SK-N-SH treated with all-trans-retinoic acid at 6 μM for 48 hours (cell line): ENCODE data around the gene MMP24OS.

Experiments
- BACH2 ChIP-seq: fragments of 250-450 bp; sonication (Bioruptor Pico); IDR thresholded peaks from 2 replicates; pipeline ENCODE4 v1.9.0; 2021; ENCODE audit warnings: mild to moderate bottlenecking, borderline replicate concordance
- CSDC2 ChIP-seq: fragments of 250-450 bp; sonication (Bioruptor Pico); IDR thresholded peaks from 2 replicates; pipeline ENCODE4 v1.5.0; 2020; ENCODE audit warnings: mild to moderate bottlenecking, moderate library complexity
- GLIS3 ChIP-seq: fragments of 250-450 bp; sonication (Bioruptor Pico); IDR thresholded peaks from 2 replicates; pipeline ENCODE4 v1.5.0; 2020; ENCODE audit warnings: mild to moderate bottlenecking, moderate library complexity
- OSR1 ChIP-seq: fragments of 250-450 bp; sonication (Bioruptor Pico); IDR thresholded peaks from 2 replicates; pipeline ENCODE4 v1.8.0; 2022; ENCODE audit warnings: moderate library complexity, mild to moderate bottlenecking, inconsistent platforms
- RARB ChIP-seq: fragments of 250-450 bp; sonication (Bioruptor Pico); IDR thresholded peaks from 2 replicates; pipeline ENCODE4 v1.8.0; 2021; ENCODE audit warnings: mild to moderate bottlenecking, moderate library complexity
- SNAI2 ChIP-seq: fragments of 250-450 bp; sonication (Bioruptor Pico); IDR thresholded peaks from 2 replicates; pipeline ENCODE4 v1.5.0; 2020; ENCODE audit warnings: mild to moderate bottlenecking, moderate library complexity
- TCF4 ChIP-seq: fragments of 250-450 bp; sonication (Bioruptor Pico); IDR thresholded peaks from 2 replicates; pipeline ENCODE4 v1.8.0; 2021; ENCODE audit warnings: mild to moderate bottlenecking, moderate library complexity, borderline replicate concordance
- TF ChIP-seq, protein P1 (sequence below): fragments of 250-450 bp; sonication (Bioruptor Pico); IDR thresholded peaks from 2 replicates; pipeline ENCODE4 v1.8.0; 2020; ENCODE audit warnings: mild to moderate bottlenecking, moderate library complexity, borderline replicate concordance
- TF ChIP-seq, protein P2 (sequence below): fragments of 250-450 bp; sonication (Bioruptor Pico); IDR thresholded peaks from 2 replicates; pipeline ENCODE4 v1.5.1; 2021; ENCODE audit warnings: mild to moderate bottlenecking, moderate library complexity
- TF ChIP-seq, protein P3 (sequence below): fragments of 250-450 bp; sonication (Bioruptor Pico); IDR thresholded peaks from 2 replicates; pipeline ENCODE4 v1.5.0; 2020; ENCODE audit warnings: mild to moderate bottlenecking, moderate library complexity

DNA sequence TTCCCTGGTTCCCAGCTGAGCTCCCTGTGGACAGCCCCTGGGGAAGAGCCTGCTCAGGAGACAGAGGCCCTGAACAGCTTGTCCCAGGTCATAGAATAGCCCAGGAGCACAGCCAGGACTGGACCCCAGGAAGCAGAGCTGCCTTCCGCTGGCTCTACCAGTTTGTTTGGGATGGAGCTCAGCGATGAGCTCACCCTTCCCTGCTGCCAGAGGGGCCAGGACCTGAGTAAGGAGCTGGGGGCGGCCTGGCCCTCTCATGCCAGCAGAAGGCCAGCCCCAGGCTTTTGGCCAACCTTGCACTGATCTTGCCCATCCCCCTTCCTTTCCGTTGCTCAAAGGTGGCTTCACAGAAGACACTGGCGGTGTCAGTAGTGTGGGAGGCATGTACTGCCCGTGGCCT, 17.5 kb downstream of the MMP24OS start:
- TF ChIP-seq RARB (CRISPR knock-in tag) (no peak), CSDC2 (CRISPR knock-in tag) (no peak), GLIS3 (CRISPR knock-in tag) (no peak), SNAI2 (no peak), TCF4 (CRISPR knock-in tag) (no peak), OSR1 (no peak), BACH2 (no peak)
- TF ChIP-seq, protein P1, sequence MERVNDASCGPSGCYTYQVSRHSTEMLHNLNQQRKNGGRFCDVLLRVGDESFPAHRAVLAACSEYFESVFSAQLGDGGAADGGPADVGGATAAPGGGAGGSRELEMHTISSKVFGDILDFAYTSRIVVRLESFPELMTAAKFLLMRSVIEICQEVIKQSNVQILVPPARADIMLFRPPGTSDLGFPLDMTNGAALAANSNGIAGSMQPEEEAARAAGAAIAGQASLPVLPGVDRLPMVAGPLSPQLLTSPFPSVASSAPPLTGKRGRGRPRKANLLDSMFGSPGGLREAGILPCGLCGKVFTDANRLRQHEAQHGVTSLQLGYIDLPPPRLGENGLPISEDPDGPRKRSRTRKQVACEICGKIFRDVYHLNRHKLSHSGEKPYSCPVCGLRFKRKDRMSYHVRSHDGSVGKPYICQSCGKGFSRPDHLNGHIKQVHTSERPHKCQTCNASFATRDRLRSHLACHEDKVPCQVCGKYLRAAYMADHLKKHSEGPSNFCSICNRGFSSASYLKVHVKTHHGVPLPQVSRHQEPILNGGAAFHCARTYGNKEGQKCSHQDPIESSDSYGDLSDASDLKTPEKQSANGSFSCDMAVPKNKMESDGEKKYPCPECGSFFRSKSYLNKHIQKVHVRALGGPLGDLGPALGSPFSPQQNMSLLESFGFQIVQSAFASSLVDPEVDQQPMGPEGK (CRISPR knock-in tag), result no peak
- TF ChIP-seq, protein P2, sequence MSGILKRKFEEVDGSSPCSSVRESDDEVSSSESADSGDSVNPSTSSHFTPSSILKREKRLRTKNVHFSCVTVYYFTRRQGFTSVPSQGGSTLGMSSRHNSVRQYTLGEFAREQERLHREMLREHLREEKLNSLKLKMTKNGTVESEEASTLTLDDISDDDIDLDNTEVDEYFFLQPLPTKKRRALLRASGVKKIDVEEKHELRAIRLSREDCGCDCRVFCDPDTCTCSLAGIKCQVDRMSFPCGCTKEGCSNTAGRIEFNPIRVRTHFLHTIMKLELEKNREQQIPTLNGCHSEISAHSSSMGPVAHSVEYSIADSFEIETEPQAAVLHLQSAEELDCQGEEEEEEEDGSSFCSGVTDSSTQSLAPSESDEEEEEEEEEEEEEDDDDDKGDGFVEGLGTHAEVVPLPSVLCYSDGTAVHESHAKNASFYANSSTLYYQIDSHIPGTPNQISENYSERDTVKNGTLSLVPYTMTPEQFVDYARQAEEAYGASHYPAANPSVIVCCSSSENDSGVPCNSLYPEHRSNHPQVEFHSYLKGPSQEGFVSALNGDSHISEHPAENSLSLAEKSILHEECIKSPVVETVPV (CRISPR knock-in tag), result no peak
- TF ChIP-seq, protein P3, sequence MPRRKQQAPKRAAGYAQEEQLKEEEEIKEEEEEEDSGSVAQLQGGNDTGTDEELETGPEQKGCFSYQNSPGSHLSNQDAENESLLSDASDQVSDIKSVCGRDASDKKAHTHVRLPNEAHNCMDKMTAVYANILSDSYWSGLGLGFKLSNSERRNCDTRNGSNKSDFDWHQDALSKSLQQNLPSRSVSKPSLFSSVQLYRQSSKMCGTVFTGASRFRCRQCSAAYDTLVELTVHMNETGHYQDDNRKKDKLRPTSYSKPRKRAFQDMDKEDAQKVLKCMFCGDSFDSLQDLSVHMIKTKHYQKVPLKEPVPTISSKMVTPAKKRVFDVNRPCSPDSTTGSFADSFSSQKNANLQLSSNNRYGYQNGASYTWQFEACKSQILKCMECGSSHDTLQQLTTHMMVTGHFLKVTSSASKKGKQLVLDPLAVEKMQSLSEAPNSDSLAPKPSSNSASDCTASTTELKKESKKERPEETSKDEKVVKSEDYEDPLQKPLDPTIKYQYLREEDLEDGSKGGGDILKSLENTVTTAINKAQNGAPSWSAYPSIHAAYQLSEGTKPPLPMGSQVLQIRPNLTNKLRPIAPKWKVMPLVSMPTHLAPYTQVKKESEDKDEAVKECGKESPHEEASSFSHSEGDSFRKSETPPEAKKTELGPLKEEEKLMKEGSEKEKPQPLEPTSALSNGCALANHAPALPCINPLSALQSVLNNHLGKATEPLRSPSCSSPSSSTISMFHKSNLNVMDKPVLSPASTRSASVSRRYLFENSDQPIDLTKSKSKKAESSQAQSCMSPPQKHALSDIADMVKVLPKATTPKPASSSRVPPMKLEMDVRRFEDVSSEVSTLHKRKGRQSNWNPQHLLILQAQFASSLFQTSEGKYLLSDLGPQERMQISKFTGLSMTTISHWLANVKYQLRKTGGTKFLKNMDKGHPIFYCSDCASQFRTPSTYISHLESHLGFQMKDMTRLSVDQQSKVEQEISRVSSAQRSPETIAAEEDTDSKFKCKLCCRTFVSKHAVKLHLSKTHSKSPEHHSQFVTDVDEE (CRISPR knock-in tag), result no peak
